ENCODE measurements around the gene EVI2A.

DNA sequence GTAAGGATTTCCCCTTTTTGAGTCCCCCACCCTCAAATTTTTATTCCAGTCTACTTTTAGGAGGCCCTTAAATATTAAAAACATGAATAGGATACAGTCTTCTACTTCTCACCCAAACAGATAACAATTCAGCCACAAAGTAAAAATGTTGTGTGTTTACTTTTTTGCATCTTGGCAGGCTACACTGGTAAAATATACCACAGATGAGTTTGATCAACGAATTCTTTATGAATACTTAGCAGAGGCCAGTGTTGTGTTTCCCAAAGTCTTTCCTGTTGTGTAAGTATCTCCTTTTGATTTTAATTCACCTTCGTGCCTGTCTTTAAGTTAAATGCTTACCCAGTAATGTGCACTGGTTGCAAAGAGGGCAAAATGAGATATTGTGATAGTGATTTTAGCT, 35.7 kb upstream of the EVI2A start:
- TF ChIP-seq, protein P1, sequence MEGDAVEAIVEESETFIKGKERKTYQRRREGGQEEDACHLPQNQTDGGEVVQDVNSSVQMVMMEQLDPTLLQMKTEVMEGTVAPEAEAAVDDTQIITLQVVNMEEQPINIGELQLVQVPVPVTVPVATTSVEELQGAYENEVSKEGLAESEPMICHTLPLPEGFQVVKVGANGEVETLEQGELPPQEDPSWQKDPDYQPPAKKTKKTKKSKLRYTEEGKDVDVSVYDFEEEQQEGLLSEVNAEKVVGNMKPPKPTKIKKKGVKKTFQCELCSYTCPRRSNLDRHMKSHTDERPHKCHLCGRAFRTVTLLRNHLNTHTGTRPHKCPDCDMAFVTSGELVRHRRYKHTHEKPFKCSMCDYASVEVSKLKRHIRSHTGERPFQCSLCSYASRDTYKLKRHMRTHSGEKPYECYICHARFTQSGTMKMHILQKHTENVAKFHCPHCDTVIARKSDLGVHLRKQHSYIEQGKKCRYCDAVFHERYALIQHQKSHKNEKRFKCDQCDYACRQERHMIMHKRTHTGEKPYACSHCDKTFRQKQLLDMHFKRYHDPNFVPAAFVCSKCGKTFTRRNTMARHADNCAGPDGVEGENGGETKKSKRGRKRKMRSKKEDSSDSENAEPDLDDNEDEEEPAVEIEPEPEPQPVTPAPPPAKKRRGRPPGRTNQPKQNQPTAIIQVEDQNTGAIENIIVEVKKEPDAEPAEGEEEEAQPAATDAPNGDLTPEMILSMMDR (IDR thresholded peaks at IDR 0.05; ENCODE audit: insufficient read depth, low read length): no peak
- TF ChIP-seq, protein P2, sequence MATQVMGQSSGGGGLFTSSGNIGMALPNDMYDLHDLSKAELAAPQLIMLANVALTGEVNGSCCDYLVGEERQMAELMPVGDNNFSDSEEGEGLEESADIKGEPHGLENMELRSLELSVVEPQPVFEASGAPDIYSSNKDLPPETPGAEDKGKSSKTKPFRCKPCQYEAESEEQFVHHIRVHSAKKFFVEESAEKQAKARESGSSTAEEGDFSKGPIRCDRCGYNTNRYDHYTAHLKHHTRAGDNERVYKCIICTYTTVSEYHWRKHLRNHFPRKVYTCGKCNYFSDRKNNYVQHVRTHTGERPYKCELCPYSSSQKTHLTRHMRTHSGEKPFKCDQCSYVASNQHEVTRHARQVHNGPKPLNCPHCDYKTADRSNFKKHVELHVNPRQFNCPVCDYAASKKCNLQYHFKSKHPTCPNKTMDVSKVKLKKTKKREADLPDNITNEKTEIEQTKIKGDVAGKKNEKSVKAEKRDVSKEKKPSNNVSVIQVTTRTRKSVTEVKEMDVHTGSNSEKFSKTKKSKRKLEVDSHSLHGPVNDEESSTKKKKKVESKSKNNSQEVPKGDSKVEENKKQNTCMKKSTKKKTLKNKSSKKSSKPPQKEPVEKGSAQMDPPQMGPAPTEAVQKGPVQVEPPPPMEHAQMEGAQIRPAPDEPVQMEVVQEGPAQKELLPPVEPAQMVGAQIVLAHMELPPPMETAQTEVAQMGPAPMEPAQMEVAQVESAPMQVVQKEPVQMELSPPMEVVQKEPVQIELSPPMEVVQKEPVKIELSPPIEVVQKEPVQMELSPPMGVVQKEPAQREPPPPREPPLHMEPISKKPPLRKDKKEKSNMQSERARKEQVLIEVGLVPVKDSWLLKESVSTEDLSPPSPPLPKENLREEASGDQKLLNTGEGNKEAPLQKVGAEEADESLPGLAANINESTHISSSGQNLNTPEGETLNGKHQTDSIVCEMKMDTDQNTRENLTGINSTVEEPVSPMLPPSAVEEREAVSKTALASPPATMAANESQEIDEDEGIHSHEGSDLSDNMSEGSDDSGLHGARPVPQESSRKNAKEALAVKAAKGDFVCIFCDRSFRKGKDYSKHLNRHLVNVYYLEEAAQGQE (IDR thresholded peaks at IDR 0.05; ENCODE audit: insufficient replicate concordance, low read depth): no peak
- no peak for TF ChIP-seq POLR2AphosphoS5 (IDR thresholded peaks at IDR 0.05; ENCODE audit: low read depth)
